AG04449 (cell line): ENCODE results near the gene FGF5.

ENCODE experiments used
- CTCF ChIA-PET: fragments of 350-600 bp; formaldehyde crosslinking; extraction: SDS; loops from one replicate; lab custom pipeline; 2021; ENCODE audit warnings: antibody characterized with exemption; lab: Yijun Ruan, JAX
- POLR2A ChIA-PET: fragments of 400-600, 350-600 bp; formaldehyde crosslinking; extraction: SDS; loops from one replicate; lab custom pipeline; 2020; ENCODE audit warnings: antibody characterized with exemption, inconsistent platforms; lab: Yijun Ruan, JAX
- DNase-seq: peaks from one replicate; pipeline ENCODE4 v3.0.0-alpha.2; 2010; ENCODE audit warnings: low read depth, low spot score
- H3K4me3 ChIP-seq: 2 replicates; pipeline ENCODE4 v1.5.1; 2011; ENCODE audit warnings: low read depth, mild to moderate bottlenecking, control low read depth, low read length
- CTCF ChIP-seq: IDR thresholded peaks from one replicate; pipeline ENCODE4 v1.5.1; 2011; ENCODE audit warnings: mild to moderate bottlenecking, moderate library complexity, low read length, control low read depth, inconsistent platforms; ENCODE audit not compliant: insufficient read depth; ENCODE audit errors: missing control alignments

The FGF5 gene

GRCh38 chr4:80226094-80226493, 40.4 kb upstream of the FGF5 start:
- POLR2A ChIA-PET: no interaction called here
- no peak for TF ChIP-seq CTCF
- no peak for DNase-seq
- no peak overlapping the region for H3K4me3 ChIP-seq
- CTCF ChIA-PET: interaction anchor here (0.9 to 9.5 kb wide), 6 partner anchors 10 to 110 kb away, joined by 3 to 102 read pairs (median 5); partner anchors contain the start of gene CFAP299

GRCh38 chr4:80228460-80228859, 38.0 kb upstream of the FGF5 start:
- no peak overlapping the region for H3K4me3 ChIP-seq
- ChIA-PET CTCF (interaction anchor here (1.7 to 2.4 kb wide), 3 partner anchors 7 to 26 kb away, joined by 6 to 7 read pairs (median 6); no protein-coding TSS in a partner anchor), POLR2A (no interaction called here)
- no peak for DNase-seq
- TF ChIP-seq CTCF: no peak

GRCh38 chr4:80229128-80229527, 37.3 kb upstream of the FGF5 start:
- ChIA-PET POLR2A (interaction anchor here (1.0 to 2.1 kb wide), 2 partner anchors 37 to 106 kb away, joined by 3 to 12 read pairs; partner anchors contain the start of genes CFAP299 and FGF5), CTCF (interaction anchor here (1.7 to 2.4 kb wide), 3 partner anchors 8 to 27 kb away, joined by 6 to 7 read pairs (median 6); no protein-coding TSS in a partner anchor)
- H3K4me3 ChIP-seq: no peak overlapping the region
- no peak for TF ChIP-seq CTCF
- no peak for DNase-seq

- CTCF ChIA-PET: interaction anchor here (1.7 to 2.4 kb wide), 3 partner anchors 8 to 27 kb away, joined by 6 to 7 read pairs (median 6); no protein-coding TSS in a partner anchor
- no peak for TF ChIP-seq CTCF
- POLR2A ChIA-PET: interaction anchor here (1.0 to 2.1 kb wide), 2 partner anchors 37 to 106 kb away, joined by 3 to 12 read pairs; partner anchors contain the start of genes CFAP299 and FGF5
- no peak overlapping the region for H3K4me3 ChIP-seq
- DNase-seq: no peak
Measured at GRCh38 chr4:80229590-80229989, 36.9 kb upstream of the FGF5 start.

GRCh38 chr4:80231180-80231579, 35.3 kb upstream of the FGF5 start:
- CTCF ChIA-PET: interaction anchor here (1.1 to 7.9 kb wide), 3 partner anchors 12 to 104 kb away, joined by 5 to 78 read pairs (median 5); partner anchors contain the start of gene CFAP299
- TF ChIP-seq CTCF: no peak
- H3K4me3 ChIP-seq: no peak overlapping the region
- POLR2A ChIA-PET: interaction anchor here (2.1 kb wide), 1 partner anchor 35 kb away, joined by 12 read pairs; the partner anchor contains the start of gene FGF5
- no peak for DNase-seq

- no peak for TF ChIP-seq CTCF
- POLR2A ChIA-PET: interaction anchor here (0.7 kb wide), 1 partner anchor 31 kb away, joined by 3 read pairs; no protein-coding TSS in a partner anchor
- no peak overlapping the region for H3K4me3 ChIP-seq
- DNase-seq: no peak
- CTCF ChIA-PET: interaction anchor here (1.2 to 7.9 kb wide), 4 partner anchors 14 to 104 kb away, joined by 3 to 78 read pairs (median 6); no protein-coding TSS in a partner anchor
Measured at GRCh38 chr4:80232707-80233370, 33.6 kb upstream of the FGF5 start.
